Endodermal cell (in vitro differentiated cells): ENCODE measurements around the gene CCDC169. TPM values are rescaled to one million over a fixed set of nuclear protein-coding genes. Genes with fewer than 3 reads are reported as not detected.

Experiments
- DNase-seq: peaks from one replicate; pipeline ENCODE4 v3.0.0-alpha.2; 2017
- H3K27ac ChIP-seq: 2 replicates; pipeline ENCODE4 v1.5.1; 2013; ENCODE audit warnings: mild to moderate bottlenecking, low read depth, low read length, moderate library complexity
- H3K27me3 ChIP-seq: 2 replicates; pipeline ENCODE4 v1.6.1; 2013; ENCODE audit warnings: mild to moderate bottlenecking, low read length, moderate library complexity; ENCODE audit not compliant: insufficient read depth, control insufficient read depth, poor library complexity, severe bottlenecking
- H3K36me3 ChIP-seq: 2 replicates; pipeline ENCODE4 v1.7.0; 2013; ENCODE audit warnings: mild to moderate bottlenecking, low read length, moderate library complexity; ENCODE audit not compliant: control insufficient read depth, insufficient read depth
- H3K4me1 ChIP-seq: one replicate; pipeline ENCODE4 v1.7.0; 2013; ENCODE audit warnings: low read length; ENCODE audit not compliant: control insufficient read depth, insufficient read depth
- H3K4me3 ChIP-seq: 2 replicates; pipeline ENCODE4 v1.5.1; 2013; ENCODE audit warnings: mild to moderate bottlenecking, low read length, moderate library complexity
- H3K9ac ChIP-seq: 2 replicates; pipeline ENCODE4 v1.6.1; 2013; ENCODE audit warnings: mild to moderate bottlenecking, low read length, moderate library complexity; ENCODE audit not compliant: poor library complexity, severe bottlenecking; ENCODE audit errors: extremely low read depth
- H3K9me3 ChIP-seq: 2 replicates; pipeline ENCODE4 v1.6.1; 2013; ENCODE audit warnings: mild to moderate bottlenecking, low read length, moderate library complexity; ENCODE audit not compliant: control insufficient read depth
- H3K27ac Mint-ChIP-seq: 2 replicates; pipeline ENCODE4 v1.8.0; 2020; ENCODE audit warnings: mixed read lengths
- H3K27me3 Mint-ChIP-seq: 2 replicates; pipeline ENCODE4 v1.8.0; 2021; ENCODE audit warnings: mild to moderate bottlenecking, mixed read lengths; ENCODE audit not compliant: insufficient read depth
- H3K36me3 Mint-ChIP-seq: 2 replicates; pipeline ENCODE4 v1.8.0; 2020; ENCODE audit warnings: low read depth, mixed read lengths
- H3K4me1 Mint-ChIP-seq: 2 replicates; pipeline ENCODE4 v1.8.0; 2020; ENCODE audit warnings: mixed read lengths
- H3K4me3 Mint-ChIP-seq: 2 replicates; pipeline ENCODE4 v1.8.0; 2020; ENCODE audit warnings: mild to moderate bottlenecking, moderate library complexity, mixed read lengths
- H3K9me3 Mint-ChIP-seq: 2 replicates; pipeline ENCODE4 v1.8.0; 2020; ENCODE audit warnings: mild to moderate bottlenecking, mixed read lengths
- CTCF ChIP-seq: fragments of 200-600 bp; sonication (generic); conservative IDR thresholded peaks from 2 replicates; pipeline ENCODE4 v1.5.0; 2021; ENCODE audit warnings: antibody characterized with exemption, mild to moderate bottlenecking
- WGBS, 2 experiments: methylation state at CpG; one replicate each; pipeline versions ENCODE4 v1.1.5 to v1.1.7; 2013; ENCODE audit warnings: missing lambda C conversion rate in 2 of 2, mixed read lengths in 1 of 2; ENCODE audit not compliant: insufficient coverage in 1 of 2, insufficient read length in 1 of 2; 5-methylcytosine and 5-hydroxymethylcytosine counted together
- total RNA-seq, 2 donors: library from RNA; stranded (reverse); fragmentation: NEBNext Ultra II Directional in 1 of 2; extraction: Animal tissue kit (Norgen Biotek cat#: 25700) in 1 of 2; gene quantifications; 2 replicates in 1 of 2; 3 replicates in 1 of 2; pipeline ENCODE4 v1.2.1, GENCODE V29; 2021

The CCDC169 gene
- total RNA-seq, 2 donors from 2014 or later: 18.2 to 26.3 TPM

GRCh38 chr13:36211567-36211966 is 86.0 kb downstream of the CCDC169 start:
- no peaks in the 10 kb centered on the region for H3K4me1 Mint-ChIP-seq
- peaks cover 22% of the 10 kb centered on the region for H3K9me3 Mint-ChIP-seq
- peaks cover 6% of the 10 kb centered on the region for H3K36me3 Mint-ChIP-seq
- DNase-seq: no peak
- H3K27me3 Mint-ChIP-seq: no peaks in the 10 kb centered on the region
- H3K4me3 Mint-ChIP-seq: no peak overlapping the region
- 82 to 90% methylated on average over 4 of the region's 4 CpGs for WGBS, 2 experiments
- Histone ChIP-seq H3K36me3 (no peaks in the 10 kb centered on the region), H3K4me3 (no peak overlapping the region), H3K27me3 (no peaks in the 10 kb centered on the region), H3K4me1 (no peaks in the 10 kb centered on the region), H3K27ac (peak overlapping the region; percentile 32), H3K9me3 (no peaks in the 10 kb centered on the region), H3K9ac (no peak overlapping the region)
- TF ChIP-seq CTCF: no peak
- H3K27ac Mint-ChIP-seq: no peak overlapping the region

GRCh38 chr13:36210738-36211137 is 86.9 kb downstream of the CCDC169 start:
- Mint-ChIP-seq H3K4me3 (no peak overlapping the region), H3K9me3 (peaks cover 22% of the 10 kb centered on the region), H3K36me3 (peaks cover 4% of the 10 kb centered on the region), H3K4me1 (no peaks in the 10 kb centered on the region), H3K27ac (no peak overlapping the region), H3K27me3 (no peaks in the 10 kb centered on the region)
- Histone ChIP-seq H3K4me3 (no peak overlapping the region), H3K9ac (no peak overlapping the region), H3K36me3 (no peaks in the 10 kb centered on the region), H3K4me1 (no peaks in the 10 kb centered on the region), H3K9me3 (no peaks in the 10 kb centered on the region), H3K27me3 (no peaks in the 10 kb centered on the region), H3K27ac (no peak overlapping the region)
- 83 to 95% methylated on average over 3 to 4 of the region's 4 CpGs for WGBS, 2 experiments
- no peak for DNase-seq
- TF ChIP-seq CTCF: no peak

- peak; percentile 24 for TF ChIP-seq CTCF
- WGBS, 2 experiments: 90 to 94% methylated on average over 2 to 5 of the region's 5 CpGs
- H3K4me3 ChIP-seq: no peak overlapping the region
- Mint-ChIP-seq H3K36me3 (no peaks in the 10 kb centered on the region), H3K27me3 (no peaks in the 10 kb centered on the region), H3K27ac (no peak overlapping the region), H3K4me3 (no peak overlapping the region), H3K9me3 (peaks cover 6% of the 10 kb centered on the region), H3K4me1 (no peaks in the 10 kb centered on the region)
- H3K27ac ChIP-seq: no peak overlapping the region
- H3K27me3 ChIP-seq: no peaks in the 10 kb centered on the region
- H3K9ac ChIP-seq: no peak overlapping the region
- no peak for DNase-seq
- no peaks in the 10 kb centered on the region for H3K36me3 ChIP-seq
- no peaks in the 10 kb centered on the region for H3K4me1 ChIP-seq
- no peaks in the 10 kb centered on the region for H3K9me3 ChIP-seq
Measured at GRCh38 chr13:36207672-36208071, 89.9 kb downstream of the CCDC169 start.
